GM21515 (cell line): ENCODE measurements around the gene NOS3.
"Not testable (repeated sequence)": the region's sequence is repeated elsewhere in the genome, so short reads cannot be mapped to it uniquely, and the experiment has no call there.

Experiments used
- ATAC-seq: cut with Tn5 transposase; IDR thresholded peaks from one replicate; pipeline ENCODE4 v1.9.1; 2021; ENCODE audit not compliant: unreplicated experiment

Gene NOS3

GRCh38 chr7:150997817-150998216 lies 7.0 kb downstream of the NOS3 start:
- ATAC-seq, result no peak

DNA sequence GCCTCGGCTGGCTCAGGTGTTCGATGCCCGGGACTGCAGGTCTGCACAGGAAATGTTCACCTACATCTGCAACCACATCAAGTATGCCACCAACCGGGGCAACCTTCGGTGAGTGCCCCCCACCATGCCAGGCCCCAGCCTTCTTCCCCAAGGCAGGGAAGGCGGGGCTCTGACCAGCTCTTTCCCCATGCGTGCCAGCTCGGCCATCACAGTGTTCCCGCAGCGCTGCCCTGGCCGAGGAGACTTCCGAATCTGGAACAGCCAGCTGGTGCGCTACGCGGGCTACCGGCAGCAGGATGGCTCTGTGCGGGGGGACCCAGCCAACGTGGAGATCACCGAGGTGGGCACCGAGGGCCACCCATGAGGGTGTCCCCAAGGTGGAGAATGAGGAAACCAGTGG lies 7.5 kb downstream of the NOS3 start:
- no peak for ATAC-seq

GRCh38 chr7:150999001-150999400 lies 8.2 kb downstream of the NOS3 start:
- no peak for ATAC-seq

DNA sequence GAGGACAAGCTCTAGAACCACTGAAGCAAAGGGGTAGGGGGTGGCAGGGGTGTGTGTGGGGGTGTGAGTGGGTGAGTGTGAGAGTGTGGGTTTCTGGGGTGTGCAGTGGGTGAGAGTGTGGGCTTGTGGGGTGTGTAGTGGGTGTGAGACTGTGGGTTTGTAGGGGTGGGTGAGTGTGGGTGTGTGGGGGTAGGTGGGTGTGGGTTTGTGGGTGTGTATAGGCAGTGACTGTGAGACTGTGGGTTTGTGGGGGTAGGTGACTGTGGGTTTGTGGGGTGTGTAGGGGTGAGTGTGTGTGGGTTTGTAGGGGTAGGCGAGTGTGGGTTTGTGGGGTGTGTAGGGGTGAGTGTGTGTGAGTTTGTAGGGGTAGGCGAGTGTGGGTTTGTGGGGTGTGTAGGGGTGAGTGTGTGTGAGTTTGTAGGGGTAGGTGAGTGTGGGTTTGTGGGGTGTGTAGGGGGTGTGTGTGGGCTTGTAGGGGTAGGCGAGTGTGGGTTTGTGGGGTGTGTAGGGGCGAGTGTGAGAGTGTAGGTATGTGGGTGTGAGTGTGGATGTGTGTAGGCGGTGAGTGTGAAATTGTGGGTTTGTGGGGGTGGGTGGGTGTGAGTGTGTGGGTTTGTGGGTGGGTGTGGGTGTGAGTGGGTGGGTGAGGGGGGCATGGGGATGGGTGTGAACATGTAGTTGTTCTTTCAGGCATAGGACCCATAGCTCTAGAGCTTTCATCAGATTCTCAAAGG lies 8.8 kb downstream of the NOS3 start:
- ATAC-seq, result no peak

- ATAC-seq, result no peak
Observed at GRCh38 chr7:151000897-151001495, 10.2 kb downstream of the NOS3 start.

DNA sequence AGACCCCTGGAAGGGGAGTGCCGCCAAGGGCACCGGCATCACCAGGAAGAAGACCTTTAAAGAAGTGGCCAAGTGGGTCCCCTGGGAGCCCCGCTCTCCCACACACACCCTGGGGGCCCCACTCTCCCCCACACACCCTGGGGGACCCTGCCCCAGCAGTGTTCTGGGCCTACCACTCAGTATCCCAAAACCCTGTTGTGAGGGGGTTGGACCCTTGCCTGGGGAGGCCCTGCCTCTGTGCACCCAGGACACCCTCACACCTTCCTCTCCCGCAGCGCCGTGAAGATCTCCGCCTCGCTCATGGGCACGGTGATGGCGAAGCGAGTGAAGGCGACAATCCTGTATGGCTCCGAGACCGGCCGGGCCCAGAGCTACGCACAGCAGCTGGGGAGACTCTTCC lies 10.7 kb downstream of the NOS3 start:
- ATAC-seq, result no peak

GRCh38 chr7:151003572-151003971 lies 12.8 kb downstream of the NOS3 start:
- no peak for ATAC-seq

GRCh38 chr7:151005566-151005965 lies 14.7 kb downstream of the NOS3 start:
- no peak for ATAC-seq

GRCh38 chr7:151006590-151007300 lies 15.9 kb downstream of the NOS3 start:
- ATAC-seq, result no peak

GRCh38 chr7:151007469-151007898 lies 16.7 kb downstream of the NOS3 start:
- ATAC-seq, result no peak

GRCh38 chr7:151008143-151008510 lies 17.3 kb downstream of the NOS3 start:
- no peak for ATAC-seq

GRCh38 chr7:151008511-151009323 lies 17.9 kb downstream of the NOS3 start:
- no peak for ATAC-seq

DNA sequence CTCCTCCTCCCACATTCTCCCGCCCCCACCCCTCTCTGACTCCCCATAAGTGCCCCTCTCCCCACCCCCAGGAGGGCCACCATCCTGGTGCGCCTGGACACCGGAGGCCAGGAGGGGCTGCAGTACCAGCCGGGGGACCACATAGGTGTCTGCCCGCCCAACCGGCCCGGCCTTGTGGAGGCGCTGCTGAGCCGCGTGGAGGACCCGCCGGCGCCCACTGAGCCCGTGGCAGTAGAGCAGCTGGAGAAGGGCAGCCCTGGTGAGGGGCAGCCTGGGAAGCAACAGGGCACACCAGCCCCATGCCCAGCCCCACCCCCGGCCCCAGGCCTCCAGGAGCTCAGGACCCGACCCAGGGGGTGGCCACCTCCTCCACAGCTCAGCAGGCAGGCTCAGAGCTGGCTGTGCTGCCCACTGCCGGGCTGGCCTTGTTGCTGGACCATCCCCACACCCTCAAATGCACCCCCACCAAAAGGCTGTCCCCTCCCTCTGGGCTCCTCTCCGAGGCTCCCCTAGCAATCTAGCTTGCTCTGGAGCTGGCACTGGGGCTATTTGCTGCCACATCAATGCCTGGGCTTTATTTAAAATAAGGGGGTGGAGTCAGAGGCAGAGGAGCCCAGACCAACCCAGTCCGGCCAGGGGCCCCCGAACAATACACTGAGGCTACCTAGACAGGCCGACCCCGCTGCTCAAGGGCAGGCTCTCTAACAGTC lies 18.7 kb downstream of the NOS3 start:
- ATAC-seq, result no peak

GRCh38 chr7:151010037-151010306 lies 19.2 kb downstream of the NOS3 start:
- no peak for ATAC-seq

- no peak for ATAC-seq
Observed at GRCh38 chr7:151010307-151011096, 19.7 kb downstream of the NOS3 start.

GRCh38 chr7:151011097-151011409 lies 20.2 kb downstream of the NOS3 start:
- no peak for ATAC-seq

- not testable (repeated sequence) for ATAC-seq
Observed at GRCh38 chr7:151011616-151012015, 20.8 kb downstream of the NOS3 start.

- no peak for ATAC-seq
Observed at GRCh38 chr7:151012031-151012692, 21.3 kb downstream of the NOS3 start.

DNA sequence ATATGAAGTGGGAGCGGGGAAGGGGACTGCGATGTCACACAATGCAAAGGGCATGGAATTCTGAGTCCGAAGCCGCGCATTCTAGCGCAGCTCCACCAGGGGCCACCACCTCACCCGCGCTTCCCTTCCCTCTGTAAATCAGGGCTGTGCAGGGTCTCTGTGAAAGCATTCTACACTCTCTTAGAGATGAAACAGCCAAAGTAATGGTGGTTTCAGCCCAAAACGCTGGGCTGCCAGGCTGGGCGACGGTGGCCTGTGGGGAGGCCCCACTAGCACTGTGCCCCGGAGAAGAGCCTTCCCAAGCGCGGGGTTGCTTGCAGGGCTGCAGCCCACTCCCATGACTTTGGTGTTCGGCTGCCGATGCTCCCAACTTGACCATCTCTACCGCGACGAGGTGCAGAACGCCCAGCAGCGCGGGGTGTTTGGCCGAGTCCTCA lies 22.1 kb downstream of the NOS3 start:
- ATAC-seq, result no peak

GRCh38 chr7:151013356-151013732 lies 22.5 kb downstream of the NOS3 start:
- no peak for ATAC-seq
